Measurements from ENCODE around the gene ADAMTSL1.

The ADAMTSL1 gene

DNA sequence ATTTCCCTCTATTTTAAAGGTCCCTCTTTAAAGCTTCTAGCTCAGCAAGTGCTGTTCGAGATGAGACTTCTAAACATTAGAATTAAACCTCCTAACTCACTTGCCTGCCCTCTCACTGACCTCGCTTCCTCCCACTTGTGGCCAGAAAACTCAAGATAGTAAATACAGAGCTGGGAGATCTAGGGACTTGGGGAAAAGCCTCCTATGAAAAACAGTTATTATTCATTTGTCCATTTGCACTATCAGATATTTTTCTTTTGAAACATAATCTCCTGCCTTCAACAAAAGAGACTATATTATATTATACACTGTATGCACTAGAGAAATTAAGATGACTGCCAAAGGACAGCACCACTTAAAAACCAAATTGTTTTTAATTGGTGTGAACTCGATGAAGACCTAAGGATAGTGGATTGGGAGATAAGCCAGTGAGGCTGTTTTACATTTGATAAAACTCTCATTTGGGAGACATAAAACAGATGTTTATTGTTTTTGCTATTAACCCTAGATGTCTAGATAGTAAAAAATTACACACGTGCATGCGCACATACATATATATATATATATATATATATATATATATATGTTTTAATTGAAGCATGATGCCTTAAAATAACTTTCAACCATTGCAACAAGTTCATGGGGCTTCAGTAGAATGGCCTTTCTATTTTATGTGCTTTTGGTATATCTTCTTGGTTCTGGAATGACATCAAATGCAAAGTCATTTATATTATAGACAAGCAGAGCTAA lies 229.4 kb downstream of the ADAMTSL1 start:
- DNase-seq (ENCODE audit: low read depth) = no peak

GRCh38 chr9:18703901-18704379 lies 230.0 kb downstream of the ADAMTSL1 start:
- DNase-seq (ENCODE audit: low read depth) = no peak

DNA sequence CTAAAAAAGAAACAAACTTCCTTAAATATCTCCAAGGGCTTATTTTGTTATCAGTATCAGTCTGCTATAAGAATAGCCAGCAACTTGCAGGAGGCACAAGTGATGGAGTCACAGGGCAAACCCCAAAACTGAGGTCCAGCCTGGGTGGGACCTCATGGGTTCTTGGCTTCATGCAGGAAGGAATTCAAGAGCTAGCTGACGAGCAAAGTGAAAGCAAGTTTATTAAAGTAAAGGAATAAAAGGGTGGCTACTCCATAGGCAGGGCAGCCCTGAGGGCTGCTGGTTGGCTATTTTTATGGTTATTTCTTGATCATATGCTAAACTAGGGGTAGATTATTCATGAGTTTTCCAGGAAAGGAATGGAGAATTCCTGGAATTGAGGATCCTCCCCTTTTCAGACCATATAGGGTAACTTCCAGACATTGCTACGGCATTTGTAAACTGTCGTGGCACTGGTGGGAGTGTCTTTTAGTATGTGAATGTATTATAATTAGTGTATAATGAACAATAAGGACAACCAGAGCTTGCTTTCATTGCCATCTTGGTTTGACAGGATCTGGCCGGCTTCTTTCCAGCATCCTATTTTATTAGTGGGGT lies 231.9 kb downstream of the ADAMTSL1 start:
- DNase-seq (ENCODE audit: low read depth) = no peak

DNA sequence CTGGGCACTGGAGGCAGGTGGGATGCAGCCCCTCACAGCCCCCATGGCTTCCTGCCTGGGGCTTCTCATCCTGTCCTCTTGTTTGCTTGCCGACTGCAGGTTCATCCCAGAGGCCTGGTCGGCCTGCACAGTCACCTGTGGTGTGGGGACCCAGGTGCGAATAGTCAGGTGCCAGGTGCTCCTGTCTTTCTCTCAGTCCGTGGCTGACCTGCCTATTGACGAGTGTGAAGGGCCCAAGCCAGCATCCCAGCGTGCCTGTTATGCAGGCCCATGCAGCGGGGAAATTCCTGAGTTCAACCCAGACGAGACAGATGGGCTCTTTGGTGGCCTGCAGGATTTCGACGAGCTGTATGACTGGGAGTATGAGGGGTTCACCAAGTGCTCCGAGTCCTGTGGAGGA lies 232.7 kb downstream of the ADAMTSL1 start:
- DNase-seq (ENCODE audit: low read depth) = no peak

DNA sequence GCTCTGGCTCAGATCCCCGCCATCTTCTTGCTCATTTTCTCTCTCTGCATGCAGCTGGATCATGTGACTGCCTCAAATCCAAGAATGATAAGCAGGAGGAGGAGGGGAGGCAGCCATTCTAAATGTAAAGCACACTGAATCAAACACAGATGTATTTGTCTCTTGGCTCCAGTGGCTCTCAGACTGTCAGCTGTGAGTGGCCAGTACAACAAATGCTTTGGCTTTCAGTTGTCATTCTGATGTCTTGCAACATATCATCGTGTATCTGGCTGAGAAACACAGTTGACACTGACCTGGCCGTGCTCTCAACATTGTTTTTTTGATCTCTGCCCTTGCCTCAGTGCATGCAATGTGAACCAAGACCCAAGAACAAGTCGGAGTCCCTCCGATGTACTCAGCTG lies 233.1 kb downstream of the ADAMTSL1 start:
- DNase-seq (ENCODE audit: low read depth) = no peak

DNA sequence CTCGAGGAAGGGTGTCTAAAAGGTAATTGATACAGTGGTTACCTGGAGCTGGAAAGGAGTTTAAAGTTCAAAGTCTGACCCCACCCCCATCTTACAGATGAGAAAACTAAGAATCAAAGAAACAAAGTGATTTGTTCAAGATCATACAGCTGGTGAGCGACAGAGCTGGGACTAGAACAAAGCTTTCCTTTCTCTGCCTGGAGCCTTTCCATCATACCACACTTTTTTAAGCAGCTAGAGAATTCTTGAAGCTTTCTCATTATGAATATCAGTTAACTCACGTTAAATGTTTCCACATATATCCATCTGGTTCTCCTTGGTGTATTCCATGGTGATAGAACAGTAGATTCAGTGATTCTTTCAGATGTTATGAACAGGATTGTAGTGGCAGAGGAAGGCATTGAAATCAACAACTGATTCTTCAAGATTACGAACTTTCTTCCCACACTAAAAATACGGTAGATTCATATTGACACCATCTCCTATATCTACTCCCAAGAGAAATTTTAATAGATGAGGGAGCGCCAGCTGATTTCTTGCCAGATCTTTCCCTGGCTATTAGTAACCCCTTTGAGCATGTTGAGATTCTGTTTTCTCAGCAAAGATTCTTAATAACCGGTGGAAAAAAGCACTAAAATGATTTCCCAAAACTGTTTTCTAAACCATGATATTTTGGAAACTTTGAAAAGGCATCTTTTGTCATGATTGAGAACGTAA lies 233.7 kb downstream of the ADAMTSL1 start:
- DNase-seq (ENCODE audit: low read depth) = no peak

DNA sequence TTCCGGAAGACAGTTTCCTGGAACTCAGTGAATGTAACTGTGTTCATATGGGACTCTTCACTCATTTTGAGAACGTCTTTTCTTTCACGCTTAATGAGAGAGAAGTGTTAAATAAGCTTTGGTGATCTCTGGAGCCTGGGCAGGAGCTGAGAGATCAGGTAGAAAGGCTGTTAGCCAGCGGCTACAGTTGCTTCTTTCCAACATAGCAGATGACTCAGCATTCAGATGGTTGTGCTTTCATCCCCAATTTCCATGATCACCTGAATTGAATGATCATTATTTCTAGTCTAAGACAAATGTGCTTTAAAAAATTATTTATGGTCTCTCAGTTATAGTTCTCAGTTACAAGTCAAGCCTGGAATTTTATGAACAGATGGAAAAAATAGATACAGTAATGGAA lies 234.5 kb downstream of the ADAMTSL1 start:
- no peak for DNase-seq (ENCODE audit: low read depth)

- no peak for DNase-seq (ENCODE audit: low read depth)
Measured at GRCh38 chr9:18710065-18710464, 236.1 kb downstream of the ADAMTSL1 start.

GRCh38 chr9:18717759-18718158 lies 243.8 kb downstream of the ADAMTSL1 start:
- no peak for DNase-seq (ENCODE audit: low read depth)

GRCh38 chr9:18718393-18718792 lies 244.4 kb downstream of the ADAMTSL1 start:
- no peak for DNase-seq (ENCODE audit: low read depth)

GRCh38 chr9:18718932-18719331 lies 245.0 kb downstream of the ADAMTSL1 start:
- no peak for DNase-seq (ENCODE audit: low read depth)

GRCh38 chr9:18720691-18721090 lies 246.7 kb downstream of the ADAMTSL1 start:
- no peak for DNase-seq (ENCODE audit: low read depth)

DNA sequence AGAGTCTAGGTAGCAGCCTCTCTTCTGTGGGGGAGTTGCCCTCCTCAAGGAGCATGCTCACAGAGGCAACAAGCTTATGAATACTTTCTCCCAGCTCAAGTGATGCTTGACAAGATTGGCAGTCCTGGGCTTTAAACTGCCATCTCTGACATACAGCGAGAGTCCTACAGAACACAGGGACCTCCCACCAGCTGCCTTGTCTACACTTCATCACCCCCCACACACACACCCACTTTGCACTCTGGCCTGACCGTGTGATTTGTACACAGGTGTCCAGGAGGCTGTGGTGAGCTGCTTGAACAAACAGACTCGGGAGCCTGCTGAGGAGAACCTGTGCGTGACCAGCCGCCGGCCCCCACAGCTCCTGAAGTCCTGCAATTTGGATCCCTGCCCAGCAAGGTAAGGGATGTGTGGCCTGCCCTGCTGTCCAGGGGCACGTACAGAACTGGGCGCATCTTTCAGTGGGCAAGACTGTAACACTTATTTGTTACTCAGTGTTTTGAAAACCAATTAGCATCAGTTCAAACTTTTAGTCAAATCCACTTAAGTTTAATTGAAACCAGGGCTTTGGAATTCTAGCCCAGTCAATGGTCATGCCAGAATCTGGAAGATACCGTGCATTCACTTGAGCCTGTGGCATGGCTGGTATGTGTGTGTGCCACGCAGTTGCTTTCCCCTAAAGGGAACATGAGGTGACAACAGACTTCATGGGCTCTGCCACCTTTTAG lies 247.5 kb downstream of the ADAMTSL1 start:
- DNase-seq (ENCODE audit: low read depth) = no peak

DNA sequence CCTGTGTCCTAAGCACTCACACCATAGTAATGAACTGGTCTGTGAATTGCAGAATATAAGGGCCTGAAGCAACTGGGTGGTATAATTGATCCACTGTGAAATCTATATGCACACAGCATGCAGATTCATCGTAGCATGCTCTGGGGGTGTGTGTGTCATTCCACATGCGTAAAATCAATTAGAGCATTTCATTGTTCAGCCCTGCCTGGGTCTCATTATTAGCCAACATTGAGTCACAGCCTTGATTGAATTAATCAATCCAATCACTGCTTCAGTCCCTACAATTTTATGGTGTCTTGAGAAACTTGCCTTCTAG lies 248.0 kb downstream of the ADAMTSL1 start:
- DNase-seq (ENCODE audit: low read depth) = no peak

DNA sequence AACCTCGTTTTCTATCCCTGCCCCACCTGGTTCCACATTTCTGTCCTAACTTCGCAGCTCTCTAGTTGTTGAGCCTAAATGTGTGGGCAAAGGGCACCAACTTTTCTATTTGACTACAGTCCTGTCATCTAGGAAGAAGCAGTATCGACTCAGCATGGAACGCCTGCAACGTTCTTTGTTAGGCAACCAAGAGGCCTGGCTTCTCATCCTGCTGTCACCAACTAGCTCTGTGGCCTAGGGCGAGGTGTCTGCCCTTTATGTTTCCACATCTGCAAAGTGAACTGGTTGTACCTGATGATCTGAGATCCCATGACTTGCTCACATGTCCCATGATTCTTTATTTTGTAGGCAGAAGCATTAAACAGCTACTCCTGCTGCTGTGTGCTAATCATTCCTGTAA lies 248.9 kb downstream of the ADAMTSL1 start:
- no peak for DNase-seq (ENCODE audit: low read depth)

DNA sequence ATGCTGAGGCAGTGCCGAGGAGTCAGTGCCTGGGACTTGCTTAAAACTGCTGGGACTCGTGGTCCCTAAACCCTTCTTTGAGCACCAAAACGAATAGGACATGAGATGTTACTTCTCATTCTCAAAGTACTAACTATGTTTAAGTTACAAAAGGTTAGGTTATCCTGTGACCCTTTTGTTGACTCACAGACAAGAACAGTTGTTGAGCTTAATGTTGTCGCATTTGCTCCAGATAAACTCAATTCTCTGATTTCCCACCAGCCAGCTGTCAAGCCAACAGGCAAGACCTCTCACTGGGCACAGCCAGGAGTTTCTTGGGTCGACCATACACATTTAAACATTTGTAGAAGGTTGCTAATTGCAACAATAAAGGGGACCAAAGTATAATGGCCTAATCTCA lies 249.4 kb downstream of the ADAMTSL1 start:
- DNase-seq (ENCODE audit: low read depth) = no peak

- no peak for DNase-seq (ENCODE audit: low read depth)
Measured at GRCh38 chr9:18726546-18726945, 252.6 kb downstream of the ADAMTSL1 start.

GRCh38 chr9:18727904-18728303 lies 254.0 kb downstream of the ADAMTSL1 start:
- no peak for DNase-seq (ENCODE audit: low read depth)

DNA sequence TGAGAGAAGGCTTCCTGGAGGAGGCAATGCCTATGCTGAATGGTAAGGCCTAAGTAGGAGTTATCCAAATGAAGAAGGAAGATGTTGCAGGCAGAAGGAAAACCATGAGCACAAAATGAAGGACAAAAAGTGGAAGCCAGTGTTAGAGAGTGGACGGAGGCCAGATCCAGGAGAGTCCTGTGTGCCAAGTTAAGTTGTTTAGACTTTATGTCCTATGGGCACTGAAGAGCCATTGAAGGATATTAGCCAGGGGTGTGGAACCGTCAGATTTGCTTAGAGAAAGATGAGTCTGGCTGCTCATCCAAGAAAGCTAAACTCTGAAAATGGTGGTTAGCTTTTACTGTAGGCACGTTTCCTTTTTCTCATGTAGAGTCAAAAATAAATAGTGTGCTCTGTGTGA lies 254.7 kb downstream of the ADAMTSL1 start:
- no peak for DNase-seq (ENCODE audit: low read depth)

- DNase-seq (ENCODE audit: low read depth) = no peak
Measured at GRCh38 chr9:18730241-18730640, 256.3 kb downstream of the ADAMTSL1 start.

DNA sequence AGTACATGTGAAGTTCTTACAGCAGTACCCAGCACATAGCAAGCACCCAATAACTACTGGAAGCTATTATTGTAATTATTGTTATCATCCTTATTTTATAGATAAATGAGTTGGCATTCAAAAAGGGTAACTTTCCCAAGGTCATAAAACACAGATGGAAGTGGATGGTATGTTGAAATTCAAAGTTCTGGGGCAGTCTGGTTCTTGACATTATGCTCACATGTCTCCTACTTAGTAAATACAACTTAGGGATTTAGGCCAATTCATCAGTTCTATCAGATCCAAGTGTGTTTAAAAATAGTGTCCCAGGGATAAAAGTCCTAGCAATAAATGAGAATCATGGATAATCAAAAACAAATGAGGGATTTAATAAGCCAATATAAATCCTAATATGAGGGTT lies 265.2 kb downstream of the ADAMTSL1 start:
- DNase-seq (ENCODE audit: low read depth) = no peak

DNA sequence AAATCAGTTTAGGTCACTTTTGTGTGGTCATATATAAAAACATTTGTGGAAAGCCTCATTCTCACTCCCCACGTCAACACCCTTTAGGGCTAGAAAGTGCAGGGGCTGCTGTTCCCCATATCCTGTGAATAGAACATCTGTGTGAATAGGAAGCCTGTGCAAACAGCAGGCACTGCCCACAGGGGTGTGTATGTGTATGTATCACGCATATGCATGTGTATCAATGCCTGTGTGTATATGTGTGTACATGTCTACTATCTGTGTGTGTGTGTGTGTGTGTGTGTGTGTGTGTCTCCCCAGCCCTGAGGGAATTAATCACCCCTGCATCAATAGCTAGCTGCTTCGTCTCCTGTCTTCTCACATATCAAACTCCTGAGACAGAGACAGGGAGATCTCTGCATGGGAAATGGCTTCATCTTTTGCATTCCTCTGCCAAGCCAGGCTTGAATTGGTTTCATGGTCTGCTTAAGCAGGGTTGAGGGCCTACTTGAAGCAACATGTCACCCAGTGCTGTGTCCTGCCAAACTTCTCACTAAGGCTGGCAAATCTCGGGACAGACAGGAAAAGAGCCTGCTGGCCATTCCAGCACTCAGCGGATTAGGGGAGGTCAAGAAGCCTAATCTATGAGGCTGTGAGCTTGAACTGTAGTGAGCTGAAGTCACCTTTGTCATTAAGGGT lies 265.8 kb downstream of the ADAMTSL1 start:
- DNase-seq (ENCODE audit: low read depth) = no peak

Measured in activated T-helper 9 cell treated with anti-CD3 and anti-CD28 coated beads, Interleukin-2, amount 50 U/mL, for 16 hours (primary cell).